SK-N-MC (cell line): ENCODE measurements around the gene IL2.

ENCODE experiments used
- EZH2 ChIP-seq: fragments of 200-600 bp; sonication (generic); IDR thresholded peaks from one replicate; pipeline ENCODE4 v1.6.1; 2017; ENCODE audit warnings: antibody characterized with exemption
- POLR2AphosphoS5 ChIP-seq: IDR thresholded peaks from 2 replicates; pipeline ENCODE4 v1.6.1; 2012; ENCODE audit warnings: mild to moderate bottlenecking, low read depth, low read length, borderline replicate concordance

- TF ChIP-seq EZH2 (no peak), POLR2AphosphoS5 (no peak)
These were observed 3.0 kb downstream of the IL2 start for GRCh38 chr4:122453384-122453995.
